A549 treated with Mapracorat at 1 μM for 4 hours (cell line): ENCODE results near the gene NNMT. TPM values are rescaled to one million over a fixed set of nuclear protein-coding genes. Genes with fewer than 3 reads are reported as not detected.

Experiments used
- total RNA-seq: library from RNA; stranded (reverse); fragments of 200-300 nt; extraction: Qiagen RNA extraction; gene quantifications from 5 replicates; pipeline ENCODE4 v1.2.3, GENCODE V29; 2022

NNMT gene
- total RNA-seq: 311 to 397 TPM (median 365 TPM) in 5 replicates

GRCh38 chr11:114295676-114296604, at the start of gene NNMT:
NNMT (plus strand) TSS chr11:114296399; CDS start chr11:114296557, 158 bp downstream.

Other genes starting within 250 kb of the NNMT start
- gene ZBTB16, start 236.7 kb upstream of the NNMT start, total RNA-seq: 0.43 to 1.1 TPM (median 0.78 TPM) in 5 replicates
- gene C11orf71, start 104.1 kb downstream of the NNMT start, total RNA-seq: 3.2 to 5.1 TPM (median 3.4 TPM) in 5 replicates
- gene RBM7, start 104.3 kb downstream of the NNMT start, total RNA-seq: 20.9 to 33.6 TPM (median 28.4 TPM) in 5 replicates
- 102 to 111 TPM (median 106 TPM) in 5 replicates for gene REXO2, start 143.1 kb downstream of the NNMT start, total RNA-seq